ENCODE data around the gene MASP1.

GRCh38 chr3:187255314-187255713 is 36.2 kb downstream of the MASP1 start:
- no peak for TF ChIP-seq POLR2A (IDR thresholded peaks at IDR 0.05; ENCODE audit: low read length)
- TF ChIP-seq GATA1 (IDR thresholded peaks at IDR 0.05; ENCODE audit: low read depth, low read length) = no peak

All from erythroblast (primary cell).